Suprapubic skin (tissue), 3 donors: ENCODE data around the gene HOXA13.

Experiments used
- EP300 ChIP-seq: sonication (generic); formaldehyde crosslinking; IDR thresholded peaks from one replicate; pipeline ENCODE4 v1.6.1; 2017; ENCODE audit warnings: antibody characterized with exemption
- TF ChIP-seq, protein P1 (sequence below), 2 donors: fragments of 200-600 bp in 1 of 2; fragments of 450-650 bp in 1 of 2; sonication (generic) in 1 of 2; IDR thresholded peaks; one replicate each; pipeline ENCODE4 v1.5.1; 2016 to 2019; ENCODE audit warnings: antibody characterized with exemption in 2 of 2, mild to moderate bottlenecking in 1 of 2, moderate library complexity in 1 of 2

DNA sequence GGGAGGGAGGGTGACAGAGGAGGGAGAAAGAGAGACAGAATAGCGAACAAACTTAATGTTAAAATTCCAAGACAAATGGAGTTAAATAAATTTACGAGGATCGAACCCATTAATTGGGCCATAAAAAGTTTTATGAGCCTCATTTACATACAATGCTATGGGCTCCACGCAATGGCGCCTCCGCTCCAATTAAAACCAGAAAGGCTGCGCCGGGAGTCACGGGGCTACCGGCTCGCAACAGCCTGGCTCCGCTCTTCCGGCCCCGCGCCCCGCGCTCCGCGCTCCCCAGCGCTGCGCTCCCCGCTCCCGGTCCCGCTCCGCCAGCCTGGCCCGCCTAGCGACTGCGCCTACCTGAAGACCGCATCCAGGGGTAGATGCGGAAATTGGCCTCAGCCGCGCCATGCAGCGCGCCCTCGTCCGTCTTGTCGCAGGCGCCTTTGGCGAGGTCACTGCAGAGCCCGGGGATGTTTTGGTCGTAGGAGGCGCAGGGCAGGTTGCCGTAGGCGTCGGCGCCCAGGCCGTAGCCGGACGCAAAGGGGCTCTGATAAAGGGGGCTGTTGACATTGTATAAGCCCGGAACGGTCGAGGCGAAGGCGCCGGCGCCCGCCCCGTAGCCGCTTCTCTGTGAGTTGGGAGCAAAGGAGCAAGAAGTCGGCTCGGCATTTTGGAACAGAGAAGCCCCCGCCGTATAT is 43.9 kb downstream of the HOXA13 start:
- TF ChIP-seq, protein P1, sequence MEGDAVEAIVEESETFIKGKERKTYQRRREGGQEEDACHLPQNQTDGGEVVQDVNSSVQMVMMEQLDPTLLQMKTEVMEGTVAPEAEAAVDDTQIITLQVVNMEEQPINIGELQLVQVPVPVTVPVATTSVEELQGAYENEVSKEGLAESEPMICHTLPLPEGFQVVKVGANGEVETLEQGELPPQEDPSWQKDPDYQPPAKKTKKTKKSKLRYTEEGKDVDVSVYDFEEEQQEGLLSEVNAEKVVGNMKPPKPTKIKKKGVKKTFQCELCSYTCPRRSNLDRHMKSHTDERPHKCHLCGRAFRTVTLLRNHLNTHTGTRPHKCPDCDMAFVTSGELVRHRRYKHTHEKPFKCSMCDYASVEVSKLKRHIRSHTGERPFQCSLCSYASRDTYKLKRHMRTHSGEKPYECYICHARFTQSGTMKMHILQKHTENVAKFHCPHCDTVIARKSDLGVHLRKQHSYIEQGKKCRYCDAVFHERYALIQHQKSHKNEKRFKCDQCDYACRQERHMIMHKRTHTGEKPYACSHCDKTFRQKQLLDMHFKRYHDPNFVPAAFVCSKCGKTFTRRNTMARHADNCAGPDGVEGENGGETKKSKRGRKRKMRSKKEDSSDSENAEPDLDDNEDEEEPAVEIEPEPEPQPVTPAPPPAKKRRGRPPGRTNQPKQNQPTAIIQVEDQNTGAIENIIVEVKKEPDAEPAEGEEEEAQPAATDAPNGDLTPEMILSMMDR (IDR thresholded peaks at IDR 0.05) = no peak
- no peak for TF ChIP-seq EP300
